Mammary epithelial cell (primary cell): ENCODE results near the gene LPCAT3.

Experiments
- EZH2 ChIP-seq: IDR thresholded peaks from 2 replicates; pipeline ENCODE4 v1.6.1; 2012; ENCODE audit warnings: low read length, inconsistent platforms, borderline replicate concordance
- TF ChIP-seq, protein P1 (sequence below), 2 donors: IDR thresholded peaks in 1 of 2; conservative IDR thresholded peaks in 1 of 2; 2 replicates each; pipeline ENCODE4 v1.5.1; 2011 to 2012; ENCODE audit warnings: inconsistent platforms in 2 of 2, low read length in 2 of 2, mild to moderate bottlenecking in 2 of 2, control low read depth in 1 of 2, low read depth in 1 of 2; ENCODE audit not compliant: insufficient read depth in 1 of 2; ENCODE audit errors: extremely low read depth in 1 of 2

DNA sequence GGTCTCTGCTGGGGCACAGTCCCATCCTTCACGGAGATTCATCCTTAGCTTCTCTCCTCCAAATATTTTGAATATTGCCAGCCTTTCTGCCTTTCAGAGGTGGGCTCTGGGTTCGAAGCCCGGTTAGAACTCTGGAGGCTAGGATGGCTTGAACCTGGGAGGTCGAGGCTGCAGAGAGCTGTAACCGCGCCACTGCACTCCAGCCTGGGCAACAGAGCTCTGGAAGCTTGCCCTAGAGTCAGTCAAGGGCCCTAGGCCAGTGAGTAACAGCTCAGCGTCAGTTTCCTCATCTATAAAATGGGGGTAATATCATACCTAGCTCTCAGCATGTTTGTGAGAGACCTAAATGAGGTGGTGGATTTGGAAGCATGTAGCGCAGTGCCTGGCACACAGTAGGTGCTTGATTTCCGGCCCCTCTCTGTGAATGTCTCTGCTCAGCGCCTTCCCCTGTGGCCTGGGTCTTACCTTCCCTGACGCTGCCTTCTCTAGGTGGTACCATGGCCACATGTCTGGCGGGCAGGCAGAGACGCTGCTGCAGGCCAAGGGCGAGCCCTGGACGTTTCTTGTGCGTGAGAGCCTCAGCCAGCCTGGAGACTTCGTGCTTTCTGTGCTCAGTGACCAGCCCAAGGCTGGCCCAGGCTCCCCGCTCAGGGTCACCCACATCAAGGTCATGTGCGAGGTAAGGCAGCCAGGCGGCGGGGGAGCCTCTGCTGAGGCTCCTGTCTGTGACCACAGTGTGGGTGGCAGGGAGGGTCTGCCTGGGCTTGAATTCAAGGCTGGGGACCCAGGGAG is 63.8 kb downstream of the LPCAT3 start:
- TF ChIP-seq, protein P1, sequence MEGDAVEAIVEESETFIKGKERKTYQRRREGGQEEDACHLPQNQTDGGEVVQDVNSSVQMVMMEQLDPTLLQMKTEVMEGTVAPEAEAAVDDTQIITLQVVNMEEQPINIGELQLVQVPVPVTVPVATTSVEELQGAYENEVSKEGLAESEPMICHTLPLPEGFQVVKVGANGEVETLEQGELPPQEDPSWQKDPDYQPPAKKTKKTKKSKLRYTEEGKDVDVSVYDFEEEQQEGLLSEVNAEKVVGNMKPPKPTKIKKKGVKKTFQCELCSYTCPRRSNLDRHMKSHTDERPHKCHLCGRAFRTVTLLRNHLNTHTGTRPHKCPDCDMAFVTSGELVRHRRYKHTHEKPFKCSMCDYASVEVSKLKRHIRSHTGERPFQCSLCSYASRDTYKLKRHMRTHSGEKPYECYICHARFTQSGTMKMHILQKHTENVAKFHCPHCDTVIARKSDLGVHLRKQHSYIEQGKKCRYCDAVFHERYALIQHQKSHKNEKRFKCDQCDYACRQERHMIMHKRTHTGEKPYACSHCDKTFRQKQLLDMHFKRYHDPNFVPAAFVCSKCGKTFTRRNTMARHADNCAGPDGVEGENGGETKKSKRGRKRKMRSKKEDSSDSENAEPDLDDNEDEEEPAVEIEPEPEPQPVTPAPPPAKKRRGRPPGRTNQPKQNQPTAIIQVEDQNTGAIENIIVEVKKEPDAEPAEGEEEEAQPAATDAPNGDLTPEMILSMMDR (conservative IDR thresholded peaks at IDR 0.05 in 1 of 2, IDR thresholded peaks at IDR 0.05 in 1 of 2; ENCODE audit: extremely low read depth in 1 of 2, insufficient read depth in 1 of 2, low read depth in 1 of 2, low read length in 2 of 2): no peak
- TF ChIP-seq EZH2: no peak
